ENCODE results near the gene MESD. TPM values are rescaled to one million over a fixed set of nuclear protein-coding genes. Genes with fewer than 3 reads are reported as not detected.
"Not testable (repeated sequence)": the region's sequence is repeated elsewhere in the genome, so short reads cannot be mapped to it uniquely, and the experiment has no call there.

Gene MESD
- polyA plus RNA-seq, 1 donor: 29.6 TPM

DNA sequence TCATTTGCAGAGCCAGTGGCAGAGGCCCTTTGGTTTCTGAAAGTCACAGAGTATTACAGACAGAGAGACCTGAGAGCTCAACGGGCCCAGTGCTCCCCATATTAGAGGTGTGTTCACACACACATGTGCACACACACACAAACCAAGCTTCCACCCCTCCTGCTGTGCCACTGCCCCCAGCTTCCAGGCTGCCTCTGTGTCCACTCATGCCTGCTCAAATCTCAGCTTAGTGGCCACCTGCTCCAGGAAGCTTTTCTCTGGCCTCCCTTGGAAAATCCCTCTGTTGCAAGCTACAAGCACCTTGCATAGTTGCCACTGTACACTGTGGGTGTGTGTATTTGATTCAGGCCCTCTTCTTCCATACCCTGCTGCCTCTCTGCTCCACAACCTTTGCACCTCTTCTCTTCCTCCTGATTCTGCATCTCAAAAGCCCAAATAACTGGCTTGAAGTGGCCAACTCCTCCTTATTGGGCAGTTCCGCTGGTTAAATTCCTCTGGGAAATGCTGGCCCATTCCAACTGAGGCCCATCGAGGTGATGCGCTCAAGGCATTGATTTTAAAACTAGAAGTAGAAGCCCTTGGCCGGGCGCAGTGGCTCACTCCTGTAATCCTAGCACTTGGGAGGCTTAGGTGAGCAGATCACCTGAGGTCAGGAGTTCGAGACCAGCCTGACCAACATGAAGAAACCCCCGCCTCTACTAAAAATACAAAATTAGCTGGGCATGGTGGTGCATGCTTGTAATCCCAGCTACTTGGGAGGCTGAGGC, 23.0 kb downstream of the MESD start:
- Histone ChIP-seq H3K4me3 (ENCODE audit: low read length) (no peak overlapping the region), H3K36me3 (ENCODE audit: control insufficient read depth, insufficient read depth, low read length) (peaks cover 8% of the 10 kb centered on the region), H3K27ac (ENCODE audit: low read length) (no peak overlapping the region), H3K27me3 (ENCODE audit: control insufficient read depth, insufficient read depth, low read length) (no peaks in the 10 kb centered on the region), H3K4me1 (ENCODE audit: control insufficient read depth, insufficient read depth, low read length) (no peaks in the 10 kb centered on the region), H3K9me3 (ENCODE audit: control insufficient read depth, low read depth, low read length) (no peaks in the 10 kb centered on the region)
- no CpG with 5 or more reads among the region's 8 CpGs for WGBS (ENCODE audit: insufficient coverage, low lambda C conversion rate)
- no peak for DNase-seq

DNA sequence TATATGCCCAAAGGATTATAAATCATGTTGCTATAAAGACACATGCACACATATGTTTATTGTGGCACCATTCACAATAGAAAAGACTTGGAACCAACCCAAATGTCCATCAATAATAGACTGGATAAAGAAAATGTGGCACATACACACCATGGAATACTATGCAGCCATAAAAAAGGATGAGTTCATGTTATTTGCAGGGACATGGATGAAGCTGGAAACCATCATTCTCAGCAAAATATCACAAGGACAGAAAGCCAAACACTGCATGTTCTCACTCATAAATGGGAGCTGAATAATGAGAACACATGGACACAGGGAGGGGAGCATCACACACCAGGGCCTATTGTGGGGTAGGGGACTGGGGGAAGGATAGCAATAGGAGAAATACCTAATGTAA, 24.2 kb downstream of the MESD start:
- H3K36me3 ChIP-seq (ENCODE audit: control insufficient read depth, insufficient read depth, low read length); H3K9me3 ChIP-seq (ENCODE audit: control insufficient read depth, low read depth, low read length); H3K27me3 ChIP-seq (ENCODE audit: control insufficient read depth, insufficient read depth, low read length); H3K4me1 ChIP-seq (ENCODE audit: control insufficient read depth, insufficient read depth, low read length); H3K4me3 ChIP-seq (ENCODE audit: low read length); DNase-seq; H3K27ac ChIP-seq (ENCODE audit: low read length): not testable (repeated sequence)

DNA sequence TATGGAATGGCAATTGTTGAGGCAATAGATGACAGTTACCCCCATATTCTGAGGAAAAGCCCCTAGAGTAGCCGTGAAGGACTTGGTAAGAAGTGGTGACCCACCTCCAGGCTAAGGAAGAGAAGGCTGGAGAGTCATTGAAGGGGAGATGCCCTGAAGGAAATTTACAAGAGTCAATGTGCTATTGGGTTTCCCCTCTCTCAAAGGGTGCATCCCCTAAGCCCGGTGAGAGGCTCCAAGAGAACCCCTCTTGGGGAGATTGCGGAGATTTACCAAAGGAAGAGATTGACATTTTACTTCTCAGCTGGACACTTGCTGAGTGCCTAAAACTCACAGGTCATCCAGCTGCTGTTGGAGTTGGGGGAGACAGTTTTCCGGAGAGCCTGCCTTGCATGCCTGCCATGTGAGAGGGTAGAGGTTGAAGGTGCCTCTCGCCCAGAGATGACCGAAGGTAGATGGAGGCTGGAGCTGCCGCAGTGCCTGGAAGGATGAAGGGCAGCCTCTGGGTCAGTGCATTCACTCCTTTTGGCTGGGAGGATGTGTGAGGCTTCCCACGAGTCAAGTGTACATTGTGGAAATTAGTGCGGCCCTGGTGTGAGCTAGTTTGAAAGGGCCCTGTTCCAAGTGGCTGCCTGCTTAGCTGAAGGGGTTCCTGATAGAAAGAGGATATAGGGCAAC, 30.7 kb downstream of the MESD start:
- Histone ChIP-seq H3K4me3 (ENCODE audit: low read length) (no peak overlapping the region), H3K36me3 (ENCODE audit: control insufficient read depth, insufficient read depth, low read length) (peaks cover 9% of the 10 kb centered on the region), H3K9me3 (ENCODE audit: control insufficient read depth, low read depth, low read length) (no peaks in the 10 kb centered on the region), H3K27me3 (ENCODE audit: control insufficient read depth, insufficient read depth, low read length) (no peaks in the 10 kb centered on the region), H3K4me1 (ENCODE audit: control insufficient read depth, insufficient read depth, low read length) (no peaks in the 10 kb centered on the region), H3K27ac (ENCODE audit: low read length) (no peak overlapping the region)
- WGBS (ENCODE audit: insufficient coverage, low lambda C conversion rate): 100% methylated on average over 2 of the region's 9 CpGs
- no peak for DNase-seq

DNA sequence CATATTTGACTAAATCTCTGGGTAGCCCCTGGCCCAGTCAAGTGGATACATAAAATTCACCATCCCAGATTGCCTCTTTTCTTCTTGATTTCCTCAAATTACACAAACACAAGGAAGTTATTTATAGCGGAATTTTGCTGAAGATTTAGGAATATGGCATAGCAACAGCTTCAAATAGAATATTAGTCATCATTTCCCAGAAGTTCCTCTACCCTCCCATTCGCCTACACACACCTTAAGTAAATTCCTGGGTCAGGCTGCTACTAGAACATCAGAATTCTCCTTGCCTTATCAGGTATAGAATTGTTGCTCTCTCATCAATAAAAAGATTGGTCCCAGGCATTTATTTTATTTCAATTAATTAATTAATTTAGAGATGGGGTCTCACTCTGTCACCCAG, 31.6 kb downstream of the MESD start:
- H3K36me3 ChIP-seq (ENCODE audit: control insufficient read depth, insufficient read depth, low read length): peaks cover 10% of the 10 kb centered on the region
- H3K9me3 ChIP-seq (ENCODE audit: control insufficient read depth, low read depth, low read length): no peaks in the 10 kb centered on the region
- no peaks in the 10 kb centered on the region for H3K27me3 ChIP-seq (ENCODE audit: control insufficient read depth, insufficient read depth, low read length)
- no peak overlapping the region for H3K4me3 ChIP-seq (ENCODE audit: low read length)
- H3K27ac ChIP-seq (ENCODE audit: low read length): no peak overlapping the region
- DNase-seq: no peak
- H3K4me1 ChIP-seq (ENCODE audit: control insufficient read depth, insufficient read depth, low read length): no peaks in the 10 kb centered on the region
- WGBS (ENCODE audit: insufficient coverage, low lambda C conversion rate): no CpG with 5 or more reads among the region's 2 CpGs

DNA sequence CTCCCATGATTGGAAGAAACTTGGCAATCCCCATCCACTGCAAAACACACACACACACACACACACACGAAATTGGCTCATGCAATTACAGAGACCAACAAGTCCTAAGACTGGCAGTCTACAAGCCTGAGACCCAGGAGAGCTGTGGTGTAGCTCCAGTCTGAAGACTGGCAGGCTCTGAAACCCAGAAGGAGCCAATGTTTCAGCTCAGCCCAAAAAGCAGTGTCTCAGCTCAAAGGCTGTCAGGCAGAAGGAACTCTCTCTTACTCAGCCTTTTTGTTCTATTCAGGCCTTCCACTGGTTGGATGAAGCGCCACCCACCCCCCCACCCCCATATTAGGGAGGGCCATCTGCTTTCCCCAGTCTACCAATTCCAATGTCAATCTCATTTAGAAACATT, 32.1 kb downstream of the MESD start:
- Histone ChIP-seq H3K4me1 (ENCODE audit: control insufficient read depth, insufficient read depth, low read length) (no peaks in the 10 kb centered on the region), H3K9me3 (ENCODE audit: control insufficient read depth, low read depth, low read length) (no peaks in the 10 kb centered on the region), H3K36me3 (ENCODE audit: control insufficient read depth, insufficient read depth, low read length) (peaks cover 12% of the 10 kb centered on the region), H3K4me3 (ENCODE audit: low read length) (no peak overlapping the region), H3K27me3 (ENCODE audit: control insufficient read depth, insufficient read depth, low read length) (no peaks in the 10 kb centered on the region), H3K27ac (ENCODE audit: low read length) (no peak overlapping the region)
- no peak for DNase-seq
- WGBS (ENCODE audit: insufficient coverage, low lambda C conversion rate): no CpG with 5 or more reads among the region's 2 CpGs

DNA sequence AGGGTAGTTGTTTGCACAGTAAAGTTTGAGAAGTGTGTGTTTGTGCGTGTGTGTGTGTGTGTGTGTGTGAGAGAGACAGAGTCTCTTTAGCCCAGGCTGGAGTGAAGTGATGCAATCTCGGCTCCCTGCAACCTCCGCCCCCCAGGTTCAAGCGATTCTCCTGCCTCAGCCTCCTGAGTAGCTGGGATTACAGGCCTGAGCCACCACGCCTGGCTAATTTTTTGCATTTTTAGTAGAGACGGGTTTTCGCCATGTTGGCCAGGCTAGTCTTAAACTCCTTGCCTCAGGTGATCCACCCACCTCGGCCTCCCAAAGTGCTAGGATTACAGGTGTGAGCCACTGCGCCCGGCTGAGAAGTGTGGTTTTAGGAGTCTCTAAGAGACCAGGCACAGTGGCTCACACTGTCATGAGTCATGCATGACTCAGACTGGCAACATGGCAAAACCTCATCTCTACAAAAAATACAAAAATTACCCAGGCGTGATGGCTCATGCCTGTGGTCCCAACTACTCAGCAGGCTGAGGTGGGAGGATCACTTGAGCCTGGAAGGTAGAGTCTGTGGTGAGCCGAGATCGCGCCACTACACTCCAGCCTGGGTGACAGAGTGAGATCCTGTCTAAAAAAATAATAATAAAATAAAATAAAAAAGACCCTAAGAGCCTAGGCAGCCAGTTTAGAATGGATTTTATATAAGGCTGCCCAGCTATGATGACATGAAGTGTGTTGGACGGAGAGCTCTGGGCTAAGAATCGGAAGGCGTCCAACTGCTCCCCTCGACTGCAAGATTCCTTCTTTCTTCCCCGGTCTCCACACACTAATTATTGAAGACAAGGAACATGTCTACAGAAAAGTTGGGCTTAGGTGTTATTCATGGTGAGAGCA, 33.8 kb downstream of the MESD start:
- H3K36me3 ChIP-seq (ENCODE audit: control insufficient read depth, insufficient read depth, low read length): peaks cover 19% of the 10 kb centered on the region
- not testable (repeated sequence) for H3K4me1 ChIP-seq (ENCODE audit: control insufficient read depth, insufficient read depth, low read length); H3K9me3 ChIP-seq (ENCODE audit: control insufficient read depth, low read depth, low read length); H3K4me3 ChIP-seq (ENCODE audit: low read length); DNase-seq; H3K27me3 ChIP-seq (ENCODE audit: control insufficient read depth, insufficient read depth, low read length); H3K27ac ChIP-seq (ENCODE audit: low read length)
- 93% methylated on average over 4 of the region's 19 CpGs for WGBS (ENCODE audit: insufficient coverage, low lambda C conversion rate)

DNA sequence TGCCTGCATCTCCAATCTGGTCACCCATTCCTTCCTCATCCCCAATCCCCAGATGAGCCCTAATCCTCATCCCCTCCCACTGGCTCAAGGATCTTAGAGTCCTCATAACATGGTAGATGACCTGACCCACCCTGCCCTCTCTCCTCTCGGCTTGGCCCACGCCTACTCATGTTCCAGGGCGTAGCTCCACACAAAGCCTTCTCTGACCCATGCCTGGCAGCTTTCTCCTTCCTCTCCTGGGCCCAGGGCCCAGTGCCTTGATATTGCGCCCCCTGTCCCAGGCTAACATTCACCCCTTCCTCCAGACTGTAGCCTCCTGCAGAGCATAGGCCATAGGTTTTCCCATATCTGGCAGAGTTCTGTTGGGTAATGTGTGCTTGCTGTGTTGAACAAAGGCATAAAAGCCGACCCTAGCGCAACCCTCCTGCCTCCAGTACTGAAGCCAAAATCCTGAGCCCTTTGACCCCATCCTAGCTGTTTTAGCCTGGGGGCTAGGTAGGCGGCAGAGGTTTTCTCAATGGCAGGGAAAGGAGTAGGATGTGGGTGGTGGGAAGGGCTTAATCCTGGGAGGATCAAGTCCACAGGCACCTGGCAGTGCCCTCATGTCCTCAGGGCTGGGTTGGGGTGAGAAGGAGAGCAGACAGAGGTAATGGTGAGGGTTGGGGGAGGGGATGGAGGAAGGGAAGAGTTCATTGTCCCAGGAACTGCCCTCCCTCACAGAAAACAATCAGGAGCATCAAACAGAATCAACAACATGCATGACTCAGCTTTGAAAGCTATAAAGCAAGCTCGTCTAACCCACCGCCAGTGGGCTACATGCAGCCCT, 35.5 kb downstream of the MESD start:
- Histone ChIP-seq H3K27me3 (ENCODE audit: control insufficient read depth, insufficient read depth, low read length) (no peaks in the 10 kb centered on the region), H3K36me3 (ENCODE audit: control insufficient read depth, insufficient read depth, low read length) (peaks cover 28% of the 10 kb centered on the region), H3K4me3 (ENCODE audit: low read length) (no peak overlapping the region), H3K27ac (ENCODE audit: low read length) (no peak overlapping the region), H3K9me3 (ENCODE audit: control insufficient read depth, low read depth, low read length) (no peaks in the 10 kb centered on the region), H3K4me1 (ENCODE audit: control insufficient read depth, insufficient read depth, low read length) (no peaks in the 10 kb centered on the region)
- no peak for DNase-seq
- no CpG with 5 or more reads among the region's 9 CpGs for WGBS (ENCODE audit: insufficient coverage, low lambda C conversion rate)

DNA sequence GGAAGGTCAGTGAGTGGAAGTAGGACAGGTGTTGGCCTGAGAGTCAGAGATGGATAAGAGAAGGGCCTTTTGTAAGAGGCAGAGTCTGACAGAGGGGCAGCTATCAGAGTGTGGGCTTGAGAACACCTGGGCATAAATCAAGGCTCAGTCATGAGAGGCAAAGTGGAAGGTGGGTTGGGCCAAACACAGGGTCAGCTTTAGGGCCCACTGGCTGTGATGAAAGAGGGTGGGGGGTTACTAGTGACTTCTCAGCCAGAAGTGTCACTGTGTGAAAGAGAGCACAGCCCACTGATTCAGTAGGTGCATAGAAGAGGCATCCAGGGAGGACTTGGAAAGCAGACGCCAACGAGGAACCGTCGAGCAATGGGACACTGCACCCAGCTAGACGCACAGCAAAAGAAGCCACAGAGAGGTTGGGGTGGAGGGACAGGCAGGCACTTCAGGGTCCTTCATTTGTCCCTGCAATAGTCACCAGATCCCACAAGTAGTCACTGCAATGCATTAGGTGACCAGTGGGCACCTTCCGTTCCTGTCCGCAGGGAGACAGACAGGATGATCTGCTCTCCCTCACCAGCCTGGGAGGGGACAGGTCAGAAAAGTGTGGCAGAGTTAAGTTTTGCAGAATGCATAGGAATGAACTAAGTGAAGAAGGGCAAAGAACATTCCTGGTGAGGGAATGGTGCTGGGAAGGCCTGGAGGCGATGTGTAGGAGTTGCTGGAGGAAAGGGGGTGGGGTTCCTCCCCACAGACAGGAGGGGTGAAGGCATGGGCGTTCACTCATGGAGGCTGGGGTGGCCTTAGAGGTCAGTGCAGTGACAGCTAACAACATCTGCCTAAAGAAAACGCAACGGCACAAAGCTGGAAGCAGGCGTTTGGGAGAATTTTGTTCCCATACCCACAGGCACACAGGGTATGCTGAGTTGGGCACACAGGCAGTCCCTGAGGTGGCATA, 36.3 kb downstream of the MESD start:
- no peaks in the 10 kb centered on the region for H3K27me3 ChIP-seq (ENCODE audit: control insufficient read depth, insufficient read depth, low read length)
- H3K9me3 ChIP-seq (ENCODE audit: control insufficient read depth, low read depth, low read length): no peaks in the 10 kb centered on the region
- WGBS (ENCODE audit: insufficient coverage, low lambda C conversion rate): 96% methylated on average over 4 of the region's 12 CpGs
- H3K27ac ChIP-seq (ENCODE audit: low read length): no peak overlapping the region
- no peak for DNase-seq
- H3K36me3 ChIP-seq (ENCODE audit: control insufficient read depth, insufficient read depth, low read length): peaks cover 31% of the 10 kb centered on the region
- no peak overlapping the region for H3K4me3 ChIP-seq (ENCODE audit: low read length)
- H3K4me1 ChIP-seq (ENCODE audit: control insufficient read depth, insufficient read depth, low read length): no peaks in the 10 kb centered on the region

DNA sequence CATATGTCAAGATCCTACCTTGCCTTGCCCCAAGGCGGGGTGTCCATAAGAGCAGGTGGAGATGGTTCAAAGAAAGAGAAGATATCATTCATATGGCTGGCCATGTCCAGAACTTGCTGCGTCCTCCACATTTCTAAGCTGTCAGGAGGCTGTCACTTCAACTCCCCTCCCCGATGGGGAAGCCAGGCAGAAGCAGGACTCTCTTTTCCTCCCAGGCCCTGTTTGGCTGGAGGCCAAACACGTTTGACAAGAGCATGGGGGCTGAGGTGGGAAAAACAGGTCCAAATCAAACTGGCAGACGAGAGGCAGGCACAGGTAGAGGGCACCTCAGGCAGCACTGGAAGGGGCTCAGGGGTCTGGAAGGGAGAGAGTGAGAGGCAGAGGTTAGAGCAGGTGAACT, 37.7 kb downstream of the MESD start:
- Histone ChIP-seq H3K9me3 (ENCODE audit: control insufficient read depth, low read depth, low read length) (no peaks in the 10 kb centered on the region), H3K4me1 (ENCODE audit: control insufficient read depth, insufficient read depth, low read length) (no peaks in the 10 kb centered on the region), H3K4me3 (ENCODE audit: low read length) (no peak overlapping the region), H3K27me3 (ENCODE audit: control insufficient read depth, insufficient read depth, low read length) (no peaks in the 10 kb centered on the region), H3K36me3 (ENCODE audit: control insufficient read depth, insufficient read depth, low read length) (peaks cover 44% of the 10 kb centered on the region), H3K27ac (ENCODE audit: low read length) (no peak overlapping the region)
- no peak for DNase-seq
- WGBS (ENCODE audit: insufficient coverage, low lambda C conversion rate): no CpG with 5 or more reads among the region's 5 CpGs

All from large intestine (tissue), 3 donors.